ENCODE results near the gene CDH22.

Gene CDH22

DNA sequence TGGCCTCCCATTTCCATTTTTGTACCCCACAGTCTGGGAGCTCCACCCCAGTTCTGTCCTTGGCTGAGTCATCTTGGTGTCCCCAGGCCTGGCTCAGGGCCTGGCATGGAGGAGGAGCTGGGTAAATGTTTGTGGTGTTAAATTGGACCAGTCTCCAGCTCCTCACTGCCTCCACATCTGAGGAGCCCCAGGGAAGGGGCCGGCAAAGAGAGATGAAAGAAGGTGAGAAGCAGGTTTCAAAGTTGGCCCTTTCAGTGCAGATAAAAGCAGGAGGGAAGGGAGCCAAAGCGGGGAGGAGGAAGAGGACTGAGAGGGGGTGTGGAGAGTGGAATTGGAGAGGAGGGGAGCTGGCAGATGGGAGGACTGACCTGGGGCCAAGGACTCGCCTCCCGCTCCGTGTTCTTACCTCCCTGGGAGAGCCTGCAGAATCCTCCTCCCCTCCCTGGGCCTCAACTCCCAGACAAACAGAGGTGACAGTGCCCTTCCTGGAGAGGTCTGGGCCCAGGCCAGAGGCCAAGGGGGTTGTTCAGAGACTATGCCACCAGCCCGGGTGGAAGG, 101.2 kb downstream of the CDH22 start:
- Histone ChIP-seq H3K4me3 (ENCODE audit: low read length) (no peak overlapping the region), H3K27me3 (replicated peaks; ENCODE audit: control insufficient read depth, insufficient read depth, low read length) (peaks cover 24% of the 10 kb centered on the region), H3K9ac (ENCODE audit: low read length) (no peak overlapping the region), H3K4me1 (ENCODE audit: control insufficient read depth, insufficient read depth, low read length) (peaks cover 16% of the 10 kb centered on the region), H3K9me3 (ENCODE audit: control insufficient read depth, low read length) (no peaks in the 10 kb centered on the region), H3K36me3 (ENCODE audit: control insufficient read depth, insufficient read depth, low read length, severe bottlenecking) (no peaks in the 10 kb centered on the region)
- DNase-seq (ENCODE audit: low read depth): no peak

- DNase-seq (ENCODE audit: low read depth): peak; percentile 15
- no peak overlapping the region for H3K4me3 ChIP-seq (ENCODE audit: low read length)
- H3K27me3 ChIP-seq (replicated peaks; ENCODE audit: control insufficient read depth, insufficient read depth, low read length): peaks cover 31% of the 10 kb centered on the region
- H3K36me3 ChIP-seq (ENCODE audit: control insufficient read depth, insufficient read depth, low read length, severe bottlenecking): no peaks in the 10 kb centered on the region
- H3K4me1 ChIP-seq (ENCODE audit: control insufficient read depth, insufficient read depth, low read length): peaks cover 16% of the 10 kb centered on the region
- no peaks in the 10 kb centered on the region for H3K9me3 ChIP-seq (ENCODE audit: control insufficient read depth, low read length)
- no peak overlapping the region for H3K9ac ChIP-seq (ENCODE audit: low read length)
These were observed 102.3 kb downstream of the CDH22 start for GRCh38 chr20:46206025-46206424.

DNA sequence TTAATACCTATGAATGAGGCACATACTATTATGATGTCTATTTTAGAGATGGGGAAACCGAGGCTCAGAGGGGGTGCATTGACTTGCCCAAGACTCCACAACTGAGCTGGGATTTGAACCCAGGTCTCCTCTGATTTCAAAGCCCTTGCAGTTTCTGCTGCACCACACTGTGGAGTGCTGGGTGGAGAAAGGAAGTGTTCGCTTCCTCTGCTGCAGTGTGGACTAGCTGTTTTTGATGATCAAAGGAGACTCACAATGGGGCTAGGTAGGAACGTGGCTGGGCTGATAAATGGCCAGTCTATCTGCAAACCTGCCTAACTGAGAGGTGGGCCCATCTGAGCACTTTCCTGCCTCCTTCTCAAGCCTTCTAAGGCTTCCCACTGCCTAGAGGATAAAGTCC, 102.9 kb downstream of the CDH22 start:
- H3K4me3 ChIP-seq (ENCODE audit: low read length): no peak overlapping the region
- no peaks in the 10 kb centered on the region for H3K36me3 ChIP-seq (ENCODE audit: control insufficient read depth, insufficient read depth, low read length, severe bottlenecking)
- no peak for DNase-seq (ENCODE audit: low read depth)
- H3K9me3 ChIP-seq (ENCODE audit: control insufficient read depth, low read length): no peaks in the 10 kb centered on the region
- H3K4me1 ChIP-seq (ENCODE audit: control insufficient read depth, insufficient read depth, low read length): peaks cover 16% of the 10 kb centered on the region
- peaks cover 30% of the 10 kb centered on the region for H3K27me3 ChIP-seq (replicated peaks; ENCODE audit: control insufficient read depth, insufficient read depth, low read length)
- no peak overlapping the region for H3K9ac ChIP-seq (ENCODE audit: low read length)

GRCh38 chr20:46204594-46205186, 103.6 kb downstream of the CDH22 start:
- DNase-seq (ENCODE audit: low read depth): no peak
- Histone ChIP-seq H3K27me3 (replicated peaks; ENCODE audit: control insufficient read depth, insufficient read depth, low read length) (peaks cover 30% of the 10 kb centered on the region), H3K4me1 (ENCODE audit: control insufficient read depth, insufficient read depth, low read length) (peaks cover 16% of the 10 kb centered on the region), H3K9me3 (ENCODE audit: control insufficient read depth, low read length) (no peaks in the 10 kb centered on the region), H3K9ac (ENCODE audit: low read length) (no peak overlapping the region), H3K36me3 (ENCODE audit: control insufficient read depth, insufficient read depth, low read length, severe bottlenecking) (no peaks in the 10 kb centered on the region), H3K4me3 (ENCODE audit: low read length) (no peak overlapping the region)

DNA sequence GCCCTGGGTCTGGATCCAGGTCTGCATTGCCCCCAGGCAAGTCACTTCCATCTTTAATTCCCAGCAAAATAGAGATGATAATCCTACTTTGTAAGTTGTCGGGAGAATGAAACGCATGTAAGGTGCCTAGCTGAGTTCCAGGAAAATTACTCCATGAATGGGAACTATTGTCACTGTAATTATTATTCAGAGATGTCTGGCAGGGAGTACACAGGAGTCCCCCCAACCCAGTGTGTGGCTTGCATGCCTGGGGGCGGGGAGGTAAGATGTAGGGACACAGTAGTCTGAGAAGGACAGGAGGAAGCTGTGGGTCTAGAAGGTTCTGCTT, 104.8 kb downstream of the CDH22 start:
- no peak overlapping the region for H3K4me3 ChIP-seq (ENCODE audit: low read length)
- peaks cover 40% of the 10 kb centered on the region for H3K27me3 ChIP-seq (replicated peaks; ENCODE audit: control insufficient read depth, insufficient read depth, low read length)
- peaks cover 16% of the 10 kb centered on the region for H3K4me1 ChIP-seq (ENCODE audit: control insufficient read depth, insufficient read depth, low read length)
- H3K36me3 ChIP-seq (ENCODE audit: control insufficient read depth, insufficient read depth, low read length, severe bottlenecking): no peaks in the 10 kb centered on the region
- H3K9me3 ChIP-seq (ENCODE audit: control insufficient read depth, low read length): no peaks in the 10 kb centered on the region
- DNase-seq (ENCODE audit: low read depth): no peak
- no peak overlapping the region for H3K9ac ChIP-seq (ENCODE audit: low read length)

GRCh38 chr20:46202766-46203509, 105.4 kb downstream of the CDH22 start:
- peaks cover 45% of the 10 kb centered on the region for H3K27me3 ChIP-seq (replicated peaks; ENCODE audit: control insufficient read depth, insufficient read depth, low read length)

DNA sequence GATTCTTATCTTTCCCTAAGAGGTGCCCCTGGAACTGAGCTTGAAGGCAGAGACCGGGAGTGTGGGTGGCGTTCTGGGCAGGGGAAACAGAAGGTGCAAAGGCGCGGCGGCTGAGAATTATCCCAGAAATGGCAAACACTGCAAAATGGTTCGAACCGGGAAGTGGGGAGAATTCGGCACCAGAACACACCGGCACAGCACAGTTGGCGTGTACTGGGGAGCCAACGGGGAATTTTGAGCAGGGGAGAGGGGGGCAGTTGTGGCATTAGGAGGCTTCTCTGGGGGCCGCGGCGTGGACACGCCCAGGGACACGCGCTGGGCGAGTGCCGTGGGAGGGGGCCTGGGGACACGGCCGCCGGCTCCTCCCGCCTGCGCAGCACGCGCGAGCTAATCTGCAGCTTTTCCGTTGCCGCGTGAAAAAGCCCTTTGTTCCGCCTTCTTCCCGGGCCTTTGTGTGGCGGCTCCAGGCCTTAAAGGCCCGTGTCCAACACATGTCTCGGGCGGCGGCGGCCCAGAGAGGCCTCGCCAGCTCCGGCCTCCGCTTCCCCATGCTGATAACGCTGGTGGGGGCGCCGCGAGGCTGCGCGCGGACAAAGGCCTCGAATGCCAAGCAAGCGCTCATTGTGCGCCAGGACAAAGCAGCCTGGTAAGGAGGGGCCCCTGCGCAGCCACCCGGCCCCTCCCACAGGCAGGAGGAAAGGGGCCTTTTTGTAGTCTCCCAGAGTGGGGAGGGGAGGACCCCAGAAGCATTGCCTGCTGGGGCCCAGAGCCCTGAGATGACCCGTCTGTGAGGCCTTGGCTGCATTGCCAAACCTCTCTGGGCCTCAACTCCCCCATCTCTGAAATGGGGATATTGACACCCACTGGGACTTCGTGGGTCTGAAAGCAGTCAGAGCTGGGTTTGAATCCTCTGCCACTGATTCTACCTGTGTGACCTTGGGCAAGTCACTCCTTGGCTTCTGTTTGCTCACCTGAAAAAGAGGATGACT, 107.4 kb downstream of the CDH22 start:
- Histone ChIP-seq H3K36me3 (ENCODE audit: control insufficient read depth, insufficient read depth, low read length, severe bottlenecking) (no peaks in the 10 kb centered on the region), H3K4me1 (ENCODE audit: control insufficient read depth, insufficient read depth, low read length) (peaks cover 3% of the 10 kb centered on the region), H3K9ac (ENCODE audit: low read length) (no peak overlapping the region), H3K9me3 (ENCODE audit: control insufficient read depth, low read length) (no peaks in the 10 kb centered on the region), H3K27me3 (replicated peaks; ENCODE audit: control insufficient read depth, insufficient read depth, low read length) (peaks cover 62% of the 10 kb centered on the region), H3K4me3 (ENCODE audit: low read length) (no peak overlapping the region)
- no peak for DNase-seq (ENCODE audit: low read depth)

More at GRCh38 chr20:46202766-46203509, 105.4 kb downstream of the CDH22 start:
- DNase-seq (ENCODE audit: low read depth): no peak
- peaks cover 16% of the 10 kb centered on the region for H3K4me1 ChIP-seq (ENCODE audit: control insufficient read depth, insufficient read depth, low read length)
- H3K9ac ChIP-seq (ENCODE audit: low read length): no peak overlapping the region
- H3K4me3 ChIP-seq (ENCODE audit: low read length): no peak overlapping the region
- no peaks in the 10 kb centered on the region for H3K36me3 ChIP-seq (ENCODE audit: control insufficient read depth, insufficient read depth, low read length, severe bottlenecking)
- no peaks in the 10 kb centered on the region for H3K9me3 ChIP-seq (ENCODE audit: control insufficient read depth, low read length)

GRCh38 chr20:46199198-46199597, 109.1 kb downstream of the CDH22 start:
- no peak overlapping the region for H3K4me3 ChIP-seq (ENCODE audit: low read length)
- H3K9ac ChIP-seq (ENCODE audit: low read length): no peak overlapping the region
- H3K9me3 ChIP-seq (ENCODE audit: control insufficient read depth, low read length): no peaks in the 10 kb centered on the region
- no peak for DNase-seq (ENCODE audit: low read depth)
- no peaks in the 10 kb centered on the region for H3K36me3 ChIP-seq (ENCODE audit: control insufficient read depth, insufficient read depth, low read length, severe bottlenecking)
- no peaks in the 10 kb centered on the region for H3K4me1 ChIP-seq (ENCODE audit: control insufficient read depth, insufficient read depth, low read length)
- peaks cover 58% of the 10 kb centered on the region for H3K27me3 ChIP-seq (replicated peaks; ENCODE audit: control insufficient read depth, insufficient read depth, low read length)

DNA sequence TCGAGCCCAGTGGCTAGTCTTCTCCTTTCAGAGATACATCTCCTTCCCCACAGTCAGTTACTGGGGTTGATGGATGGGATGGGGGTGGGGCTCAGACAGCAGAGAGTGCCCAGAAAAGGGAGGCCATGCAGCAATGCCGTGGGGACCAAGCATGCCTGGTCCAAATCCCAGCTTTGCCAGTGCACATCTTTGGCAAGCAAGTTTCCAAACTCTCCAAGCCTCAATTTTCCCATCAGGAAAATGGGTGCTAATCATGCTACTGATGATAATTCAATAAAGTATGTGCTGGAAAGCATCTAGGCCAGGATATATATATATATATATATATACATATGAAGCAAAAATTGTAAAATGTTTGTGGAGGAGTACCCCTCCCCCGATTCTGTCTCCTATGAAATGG, 111.3 kb downstream of the CDH22 start:
- Histone ChIP-seq H3K27me3 (replicated peaks; ENCODE audit: control insufficient read depth, insufficient read depth, low read length) (peaks cover 69% of the 10 kb centered on the region), H3K36me3 (ENCODE audit: control insufficient read depth, insufficient read depth, low read length, severe bottlenecking) (no peaks in the 10 kb centered on the region), H3K4me1 (ENCODE audit: control insufficient read depth, insufficient read depth, low read length) (no peaks in the 10 kb centered on the region), H3K9ac (ENCODE audit: low read length) (no peak overlapping the region), H3K4me3 (ENCODE audit: low read length) (no peak overlapping the region), H3K9me3 (ENCODE audit: control insufficient read depth, low read length) (no peaks in the 10 kb centered on the region)
- no peak for DNase-seq (ENCODE audit: low read depth)

GRCh38 chr20:46195264-46196036, 112.8 kb downstream of the CDH22 start:
- no peaks in the 10 kb centered on the region for H3K36me3 ChIP-seq (ENCODE audit: control insufficient read depth, insufficient read depth, low read length, severe bottlenecking)
- no peak overlapping the region for H3K4me3 ChIP-seq (ENCODE audit: low read length)
- H3K9me3 ChIP-seq (ENCODE audit: control insufficient read depth, low read length): no peaks in the 10 kb centered on the region
- H3K4me1 ChIP-seq (ENCODE audit: control insufficient read depth, insufficient read depth, low read length): no peaks in the 10 kb centered on the region
- H3K9ac ChIP-seq (ENCODE audit: low read length): no peak overlapping the region
- DNase-seq (ENCODE audit: low read depth): no peak
- H3K27me3 ChIP-seq (replicated peaks; ENCODE audit: control insufficient read depth, insufficient read depth, low read length): peaks cover 62% of the 10 kb centered on the region
